CD14-positive monocyte (primary cell): Measurements from ENCODE around the gene MYL3. TPM values are rescaled to one million over a fixed set of nuclear protein-coding genes. Genes with fewer than 3 reads are reported as not detected.

Experiments
- DNase-seq, 3 donors: peaks; one replicate each; pipeline ENCODE4 v3.0.0-alpha.2; 2011 to 2022
- H2AFZ ChIP-seq: 2 replicates; pipeline ENCODE4 v1.6.0; 2012; ENCODE audit warnings: mild to moderate bottlenecking, low read depth, low read length, inconsistent platforms; ENCODE audit not compliant: insufficient read depth, poor library complexity, severe bottlenecking
- H3K27ac ChIP-seq, 2 donors: 1 replicate in 1 of 2; 2 replicates in 1 of 2; pipeline ENCODE4 v1.5.1; 2012 to 2013; ENCODE audit warnings: low read length in 2 of 2, control low read depth in 1 of 2, inconsistent platforms in 1 of 2, low read depth in 1 of 2, mild to moderate bottlenecking in 1 of 2
- H3K27me3 ChIP-seq, 2 donors: one replicate each; pipeline versions ENCODE4 v1.6.0 to v1.6.1; 2011 to 2013; ENCODE audit warnings: low read length in 2 of 2; ENCODE audit not compliant: control insufficient read depth in 2 of 2, insufficient read depth in 2 of 2
- H3K36me3 ChIP-seq, 2 donors: replicated peaks in 1 of 2; 1 replicate in 1 of 2; 2 replicates in 1 of 2; pipeline versions ENCODE4 v1.5.1 to v1.6.1; 2012 to 2013; ENCODE audit warnings: low read length in 2 of 2, control low read depth in 1 of 2, inconsistent platforms in 1 of 2, mild to moderate bottlenecking in 1 of 2; ENCODE audit not compliant: insufficient read depth in 2 of 2, control insufficient read depth in 1 of 2
- H3K4me1 ChIP-seq, 2 donors: 1 replicate in 1 of 2; 2 replicates in 1 of 2; pipeline versions ENCODE4 v1.5.1 to v1.6.1; 2012 to 2013; ENCODE audit warnings: low read length in 2 of 2, control low read depth in 1 of 2, inconsistent platforms in 1 of 2, mild to moderate bottlenecking in 1 of 2, moderate library complexity in 1 of 2; ENCODE audit not compliant: insufficient read depth in 2 of 2, control insufficient read depth in 1 of 2
- H3K4me2 ChIP-seq: replicated peaks from 2 replicates; pipeline ENCODE3; 2012; ENCODE audit warnings: low read length, moderate library complexity, mild to moderate bottlenecking; ENCODE audit not compliant: poor library complexity, severe bottlenecking; ENCODE audit errors: extremely low read depth
- H3K4me3 ChIP-seq, 3 experiments: fragments of 200-600 bp in 1 of 3; sonication (generic) in 1 of 3; replicated peaks in 1 of 3; 1 replicate in 2 of 3; 2 replicates in 1 of 3; pipeline ENCODE4 v1.5.1; 2011 to 2013; ENCODE audit warnings: low read length in 3 of 3, mild to moderate bottlenecking in 3 of 3, control low read depth in 2 of 3, low read depth in 2 of 3, inconsistent platforms in 1 of 3, moderate library complexity in 1 of 3
- H3K79me2 ChIP-seq: 2 replicates; pipeline ENCODE4 v1.6.0; 2012; ENCODE audit warnings: mild to moderate bottlenecking, control low read depth, inconsistent platforms, low read length, moderate library complexity; ENCODE audit not compliant: insufficient read depth
- H3K9ac ChIP-seq: 2 replicates; pipeline ENCODE4 v1.6.0; 2017; ENCODE audit warnings: low read length, mild to moderate bottlenecking; ENCODE audit not compliant: insufficient read depth, poor library complexity, severe bottlenecking
- H3K9me3 ChIP-seq, 2 donors: replicated peaks in 1 of 2; 1 replicate in 1 of 2; 2 replicates in 1 of 2; pipeline versions ENCODE4 v1.5.1 to v1.6.1; 2012 to 2013; ENCODE audit warnings: low read length in 2 of 2, control low read depth in 1 of 2; ENCODE audit not compliant: control insufficient read depth in 1 of 2, insufficient read depth in 1 of 2
- H4K20me1 ChIP-seq: 2 replicates; pipeline ENCODE4 v1.6.0; 2012; ENCODE audit warnings: mild to moderate bottlenecking, low read length, control low read depth, moderate library complexity; ENCODE audit not compliant: insufficient read depth
- H3K27ac Mint-ChIP-seq, 7 donors: one replicate each; pipeline ENCODE4 v1.8.0; 2020; ENCODE audit warnings: mild to moderate bottlenecking in 7 of 7, mixed read lengths in 7 of 7, moderate library complexity in 6 of 7, inconsistent platforms in 2 of 7
- H3K27me3 Mint-ChIP-seq, 3 donors: one replicate each; pipeline ENCODE4 v1.8.0; 2021 to 2022; ENCODE audit warnings: low read depth in 3 of 3, mild to moderate bottlenecking in 3 of 3, mixed read lengths in 3 of 3, moderate library complexity in 3 of 3, inconsistent platforms in 1 of 3
- H3K36me3 Mint-ChIP-seq, 2 donors: one replicate each; pipeline ENCODE4 v1.8.0; 2020; ENCODE audit warnings: mixed read lengths in 2 of 2, inconsistent platforms in 1 of 2, mild to moderate bottlenecking in 1 of 2
- H3K4me1 Mint-ChIP-seq: one replicate; pipeline ENCODE4 v1.8.0; 2020; ENCODE audit warnings: mild to moderate bottlenecking, mixed read lengths
- H3K4me3 Mint-ChIP-seq, 2 donors: one replicate each; pipeline ENCODE4 v1.8.0; 2020; ENCODE audit warnings: mild to moderate bottlenecking in 2 of 2, mixed read lengths in 2 of 2, moderate library complexity in 1 of 2
- H3K9me3 Mint-ChIP-seq, 7 donors: one replicate each; pipeline ENCODE4 v1.8.0; 2020 to 2022; ENCODE audit warnings: mixed read lengths in 7 of 7, mild to moderate bottlenecking in 6 of 7, moderate library complexity in 6 of 7, inconsistent platforms in 2 of 7
- CTCF ChIP-seq: fragments of 200-600 bp; IDR thresholded peaks from one replicate; pipeline ENCODE4 v1.8.0; 2022; ENCODE audit warnings: antibody characterized with exemption, mild to moderate bottlenecking
- WGBS: methylation state at CpG from one replicate; pipeline ENCODE4 v1.1.5; 2013; ENCODE audit warnings: missing lambda C conversion rate; ENCODE audit not compliant: insufficient coverage; 5-methylcytosine and 5-hydroxymethylcytosine counted together
- intact Hi-C, 2 donors: fragments of 100-400 bp; cut with micrococcal nuclease; formaldehyde crosslinking; loops; one replicate each; pipeline versions ENCODE4 v1.15.0 to v1.15.1; 2023
- polyA plus RNA-seq, 3 donors: library from polyadenylated mRNA; depleted of rRNA in 1 of 3; unstranded in 2 of 3; stranded (reverse) in 1 of 3; fragments of 300-500 nt in 2 of 3; fragments of >200 nt in 1 of 3; fragmentation: Illumina TruSeq in 2 of 3; gene quantifications; 1 replicate in 2 of 3; 2 replicates in 1 of 3; pipeline ENCODE4 v1.2.3, GENCODE V29; 2012 to 2021

Gene MYL3
- polyA plus RNA-seq, 3 donors = not detected

- peaks cover 2 to 6% (median 5%) of the 10 kb centered on the region in 3 donors for H3K27me3 Mint-ChIP-seq
- Histone ChIP-seq H3K9me3 (no peaks in the 10 kb centered on the region), H3K4me1 (peaks cover 14 to 16% of the 10 kb centered on the region in 2 donors), H2AFZ (no peak overlapping the region), H3K4me3 (no peak overlapping the region), H4K20me1 (no peaks in the 10 kb centered on the region), H3K9ac (no peak overlapping the region), H3K27me3 (no peaks in the 10 kb centered on the region), H3K36me3 (no peaks in the 10 kb centered on the region), H3K79me2 (no peaks in the 10 kb centered on the region), H3K4me2 (no peak overlapping the region), H3K27ac (no peak overlapping the region)
- intact Hi-C loops = loop anchor here (1.0 to 10.0 kb wide), 3 partner anchors 41 to 449 kb away; no protein-coding TSS in a partner anchor
- WGBS = 64% methylated on average over 2 of the region's 11 CpGs
- H3K27ac Mint-ChIP-seq = no peak overlapping the region
- no peak overlapping the region for H3K4me3 Mint-ChIP-seq
- DNase-seq = no peak
- H3K9me3 Mint-ChIP-seq = no peaks in the 10 kb centered on the region
- TF ChIP-seq CTCF = no peak
- H3K36me3 Mint-ChIP-seq = no peaks in the 10 kb centered on the region
- peaks cover 18% of the 10 kb centered on the region for H3K4me1 Mint-ChIP-seq
These were observed 2.9 kb upstream of the MYL3 start for GRCh38 chr3:46866032-46866595.

- H3K9me3 ChIP-seq = no peaks in the 10 kb centered on the region
- no peaks in the 10 kb centered on the region for H3K79me2 ChIP-seq
- intact Hi-C loops = loop anchor here (5.0 to 10.0 kb wide), 2 partner anchors 42 to 449 kb away; no protein-coding TSS in a partner anchor
- H3K27me3 Mint-ChIP-seq = peaks cover 2 to 5% (median 3%) of the 10 kb centered on the region in 3 donors
- WGBS = 67% methylated on average over 1 of the region's 2 CpGs
- no peak overlapping the region for H3K4me3 Mint-ChIP-seq
- no peak for TF ChIP-seq CTCF
- H3K27ac Mint-ChIP-seq = no peak overlapping the region
- peak overlapping the region; percentile 15 for H3K9ac ChIP-seq
- H3K4me3 ChIP-seq = no peak overlapping the region
- no peaks in the 10 kb centered on the region for H3K36me3 ChIP-seq
- peak overlapping the region; percentile 63 for H2AFZ ChIP-seq
- no peak overlapping the region for H3K4me2 ChIP-seq
- H3K27ac ChIP-seq = no peak overlapping the region
- no peaks in the 10 kb centered on the region for H4K20me1 ChIP-seq
- H3K4me1 Mint-ChIP-seq = peaks cover 18% of the 10 kb centered on the region
- H3K36me3 Mint-ChIP-seq = no peaks in the 10 kb centered on the region
- no peak for DNase-seq
- no peaks in the 10 kb centered on the region for H3K27me3 ChIP-seq
- H3K9me3 Mint-ChIP-seq = no peaks in the 10 kb centered on the region
- H3K4me1 ChIP-seq = peaks cover 14 to 16% of the 10 kb centered on the region in 2 donors
These were observed 2.3 kb upstream of the MYL3 start for GRCh38 chr3:46865546-46865945.
